SK-N-MC (cell line): Measurements from ENCODE around the gene PBX3.

Source experiments
- DNase-seq: peaks from one replicate; pipeline ENCODE4 v3.0.0-alpha.2; 2011; ENCODE audit warnings: low read depth, low spot score
- H3K27ac ChIP-seq: fragments of 200-600 bp; sonication (generic); 2 replicates; pipeline ENCODE4 v1.5.1; 2016; ENCODE audit warnings: mixed run types
- H3K36me3 ChIP-seq: fragments of 200-600 bp; sonication (generic); 2 replicates; pipeline ENCODE4 v1.6.1; 2017; ENCODE audit warnings: antibody characterized with exemption, low read length, mixed read lengths; ENCODE audit not compliant: insufficient read depth
- H3K4me3 ChIP-seq: fragments of 200-600 bp; sonication (generic); 2 replicates; pipeline ENCODE4 v1.5.1; 2016
- H3K9ac ChIP-seq: fragments of 200-600 bp; sonication (generic); 2 replicates; pipeline ENCODE4 v1.8.0; 2017; ENCODE audit warnings: mixed run types, mixed read lengths; ENCODE audit not compliant: insufficient read length
- H3K9me3 ChIP-seq: fragments of 200-600 bp; sonication (generic); 2 replicates; pipeline ENCODE4 v1.6.1; 2017; ENCODE audit warnings: low read depth, mild to moderate bottlenecking, antibody characterized with exemption, low read length, moderate library complexity, mixed read lengths
- EZH2 ChIP-seq: fragments of 200-600 bp; sonication (generic); IDR thresholded peaks from one replicate; pipeline ENCODE4 v1.6.1; 2017; ENCODE audit warnings: antibody characterized with exemption
- FOXP2 ChIP-seq: optimal IDR thresholded peaks from 2 replicates; pipeline ENCODE3; 2011; ENCODE audit warnings: mild to moderate bottlenecking, moderate library complexity; ENCODE audit not compliant: insufficient read depth; ENCODE audit errors: extremely low read length, control extremely low read depth
- POLR2AphosphoS5 ChIP-seq: IDR thresholded peaks from 2 replicates; pipeline ENCODE4 v1.6.1; 2012; ENCODE audit warnings: mild to moderate bottlenecking, low read depth, low read length, borderline replicate concordance

PBX3 gene

DNA sequence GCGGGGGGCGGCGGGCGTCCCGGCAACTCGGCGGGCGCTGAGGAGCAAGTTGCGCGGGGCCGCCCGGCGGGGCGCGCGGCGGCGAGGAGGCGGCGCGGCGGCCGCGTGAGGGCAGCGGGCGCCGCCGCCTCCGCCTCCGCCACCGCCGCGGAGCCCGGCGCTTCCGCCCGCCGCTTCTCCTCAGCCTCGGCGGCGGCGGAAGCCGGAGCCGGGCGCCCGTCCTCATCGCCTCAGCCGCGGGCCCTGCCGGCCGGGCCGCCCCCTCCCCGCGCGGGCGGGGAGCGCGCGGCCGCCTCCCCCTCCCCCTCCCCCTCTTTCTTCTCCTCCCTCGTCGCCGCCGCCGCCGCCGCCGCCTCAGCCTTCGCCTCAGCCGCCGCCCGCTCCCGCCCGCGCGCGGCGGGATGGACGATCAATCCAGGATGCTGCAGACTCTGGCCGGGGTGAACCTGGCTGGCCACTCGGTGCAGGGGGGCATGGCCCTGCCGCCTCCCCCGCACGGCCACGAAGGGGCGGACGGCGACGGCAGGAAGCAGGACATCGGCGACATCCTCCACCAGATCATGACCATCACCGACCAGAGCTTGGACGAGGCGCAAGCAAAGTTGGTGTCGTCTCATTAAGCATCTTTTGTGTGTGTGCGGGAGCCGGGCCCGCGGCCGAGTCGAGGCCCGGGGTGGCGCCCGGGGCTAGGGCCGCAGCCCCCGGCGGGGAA is at the start of gene PBX3:
Gene PBX3, plus strand, starts transcription at position 321 of the 712 bp plus-strand sequence.
- no peaks in the 10 kb centered on the region for H3K9me3 ChIP-seq
- no peaks in the 10 kb centered on the region for H3K36me3 ChIP-seq
- 0 out of 2 replicates have a peak within 1 kb of the TSS, but pooled peaks have one; percentile 60 for H3K27ac ChIP-seq
- peak within 1 kb of the TSS; percentile 70 for H3K9ac ChIP-seq
- DNase-seq: no peak
- H3K4me3 ChIP-seq: peak within 1 kb of the TSS; percentile 89
- TF ChIP-seq EZH2 (no peak), POLR2AphosphoS5 (no peak), FOXP2 (no peak)

DNA sequence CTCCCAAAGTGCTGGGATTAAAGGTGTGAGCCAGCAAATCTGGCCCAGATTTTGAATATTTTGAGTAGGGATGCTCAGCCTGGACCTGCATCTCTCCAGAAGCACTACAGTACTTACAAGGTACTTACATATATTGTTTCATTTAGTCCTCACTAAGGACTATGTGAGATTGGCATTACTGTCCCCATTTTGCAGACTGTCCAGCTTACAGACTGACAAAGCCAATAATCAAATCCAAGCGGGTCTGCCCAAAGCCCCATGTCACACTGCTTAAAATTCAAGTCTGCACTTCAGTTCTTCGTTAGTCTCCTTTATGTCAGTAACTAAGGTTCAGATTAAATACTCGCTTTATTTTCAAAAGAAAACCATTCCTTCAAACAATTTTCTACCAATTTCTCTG is 47.3 kb upstream of the PBX3 start:
- no peak for DNase-seq
- H3K9me3 ChIP-seq: no peaks in the 10 kb centered on the region
- no peak overlapping the region for H3K27ac ChIP-seq
- no peak overlapping the region for H3K9ac ChIP-seq
- no peak for TF ChIP-seq EZH2
- no peak for TF ChIP-seq FOXP2
- no peak for TF ChIP-seq POLR2AphosphoS5
- 0 out of 2 replicates have a peak, but pooled peaks cover 3% of the 10 kb centered on the region for H3K36me3 ChIP-seq
- H3K4me3 ChIP-seq: no peak overlapping the region

DNA sequence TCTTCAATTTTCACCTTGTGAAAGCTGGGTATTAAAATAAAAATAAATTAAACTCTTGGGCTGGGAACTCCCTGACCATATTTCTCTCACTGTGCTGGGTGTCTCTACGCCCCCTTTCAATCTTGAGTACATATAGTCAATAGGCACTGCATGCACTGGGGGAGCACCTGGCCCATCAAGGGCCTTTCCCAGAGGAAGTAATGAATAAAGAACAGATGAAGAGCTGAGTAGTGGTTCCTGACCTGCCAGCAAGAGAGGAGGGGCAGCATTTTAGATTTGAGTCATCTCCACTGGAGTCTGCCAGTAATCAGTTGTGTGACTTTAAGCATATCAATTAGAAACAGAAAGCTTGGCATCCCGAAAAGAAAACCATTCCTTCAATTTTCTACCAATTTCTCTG is 46.4 kb upstream of the PBX3 start:
- TF ChIP-seq POLR2AphosphoS5 (no peak), FOXP2 (no peak), EZH2 (no peak)
- H3K4me3 ChIP-seq: no peak overlapping the region
- H3K9me3 ChIP-seq: no peaks in the 10 kb centered on the region
- DNase-seq: no peak
- H3K27ac ChIP-seq: no peak overlapping the region
- 0 out of 2 replicates have a peak, but pooled peaks cover 3% of the 10 kb centered on the region for H3K36me3 ChIP-seq
- no peak overlapping the region for H3K9ac ChIP-seq

DNA sequence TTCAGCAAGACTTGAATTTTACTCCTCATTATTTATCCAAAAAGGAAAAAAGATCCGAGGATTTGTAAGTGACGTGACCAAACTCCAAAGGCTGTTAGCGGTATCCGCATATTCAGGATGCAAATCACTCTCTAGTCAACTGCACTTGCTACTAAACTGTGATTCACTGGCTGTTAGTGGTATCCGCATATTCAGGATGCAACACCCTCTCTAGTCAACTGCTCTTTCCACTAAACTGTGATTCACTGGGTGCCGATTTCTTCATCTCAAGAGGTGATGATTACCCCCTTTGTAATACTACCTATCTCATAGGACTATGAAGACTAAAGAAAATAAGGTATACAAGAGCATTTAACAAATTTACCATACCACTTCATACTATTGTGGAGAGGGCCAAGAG is 45.8 kb upstream of the PBX3 start:
- TF ChIP-seq POLR2AphosphoS5 (no peak), EZH2 (no peak), FOXP2 (no peak)
- no peak overlapping the region for H3K9ac ChIP-seq

DNA sequence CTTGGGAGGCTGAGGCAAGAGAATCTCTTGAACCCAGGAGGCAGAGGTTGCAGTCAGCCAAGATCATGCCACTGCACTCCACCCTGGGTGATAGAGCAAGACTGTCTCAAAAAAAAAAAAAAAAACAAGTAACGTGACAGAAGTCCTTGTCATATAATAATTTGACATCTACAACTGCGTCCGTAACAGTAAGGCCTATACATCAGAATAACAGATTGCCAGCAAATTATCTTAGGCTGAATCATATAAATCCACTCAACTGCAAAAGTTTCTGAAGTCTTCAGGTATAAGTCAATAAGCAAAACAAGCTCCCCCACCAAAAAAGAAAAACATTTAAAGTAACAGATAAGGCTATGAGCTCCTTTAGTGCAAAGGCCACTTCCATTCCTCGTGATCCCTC is 43.5 kb upstream of the PBX3 start:
- DNase-seq: no peak
- TF ChIP-seq EZH2 (no peak), POLR2AphosphoS5 (no peak), FOXP2 (no peak)
- no peak overlapping the region for H3K27ac ChIP-seq
- H3K9ac ChIP-seq: no peak overlapping the region
- H3K9me3 ChIP-seq: no peaks in the 10 kb centered on the region
- no peak overlapping the region for H3K4me3 ChIP-seq
- H3K36me3 ChIP-seq: no peaks in the 10 kb centered on the region

More for the DNA sequence above, 45.8 kb upstream of the PBX3 start:
- H3K4me3 ChIP-seq: no peak overlapping the region
- no peak for DNase-seq
- no peak overlapping the region for H3K27ac ChIP-seq
- no peaks in the 10 kb centered on the region for H3K9me3 ChIP-seq
- H3K36me3 ChIP-seq: 0 out of 2 replicates have a peak, but pooled peaks cover 3% of the 10 kb centered on the region

DNA sequence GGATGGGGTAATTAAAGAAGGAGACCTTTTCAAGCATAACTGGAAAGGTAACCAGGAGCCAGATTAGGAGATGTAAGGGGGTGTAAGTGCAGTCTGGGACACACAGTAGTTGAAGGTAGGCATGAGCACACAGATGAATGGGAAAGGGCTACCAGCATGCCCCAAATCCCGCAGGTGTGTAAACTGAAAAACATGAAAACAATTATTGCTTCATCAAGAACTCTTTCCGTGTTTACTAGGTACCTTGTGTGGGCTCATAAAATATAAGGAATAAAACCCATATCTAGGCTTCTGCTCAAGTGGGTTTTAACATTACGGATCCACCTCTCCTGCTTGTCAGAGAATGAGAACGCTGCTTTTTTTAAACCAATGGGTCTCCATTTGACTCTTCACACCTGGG is 41.3 kb upstream of the PBX3 start:
- H3K27ac ChIP-seq: no peak overlapping the region
- TF ChIP-seq POLR2AphosphoS5: no peak
- no peak for TF ChIP-seq EZH2
- no peak for TF ChIP-seq FOXP2
- no peaks in the 10 kb centered on the region for H3K9me3 ChIP-seq
- H3K4me3 ChIP-seq: peak overlapping the region; percentile 93
- H3K9ac ChIP-seq: peak overlapping the region; percentile 89
- no peak for DNase-seq
- H3K36me3 ChIP-seq: no peaks in the 10 kb centered on the region

DNA sequence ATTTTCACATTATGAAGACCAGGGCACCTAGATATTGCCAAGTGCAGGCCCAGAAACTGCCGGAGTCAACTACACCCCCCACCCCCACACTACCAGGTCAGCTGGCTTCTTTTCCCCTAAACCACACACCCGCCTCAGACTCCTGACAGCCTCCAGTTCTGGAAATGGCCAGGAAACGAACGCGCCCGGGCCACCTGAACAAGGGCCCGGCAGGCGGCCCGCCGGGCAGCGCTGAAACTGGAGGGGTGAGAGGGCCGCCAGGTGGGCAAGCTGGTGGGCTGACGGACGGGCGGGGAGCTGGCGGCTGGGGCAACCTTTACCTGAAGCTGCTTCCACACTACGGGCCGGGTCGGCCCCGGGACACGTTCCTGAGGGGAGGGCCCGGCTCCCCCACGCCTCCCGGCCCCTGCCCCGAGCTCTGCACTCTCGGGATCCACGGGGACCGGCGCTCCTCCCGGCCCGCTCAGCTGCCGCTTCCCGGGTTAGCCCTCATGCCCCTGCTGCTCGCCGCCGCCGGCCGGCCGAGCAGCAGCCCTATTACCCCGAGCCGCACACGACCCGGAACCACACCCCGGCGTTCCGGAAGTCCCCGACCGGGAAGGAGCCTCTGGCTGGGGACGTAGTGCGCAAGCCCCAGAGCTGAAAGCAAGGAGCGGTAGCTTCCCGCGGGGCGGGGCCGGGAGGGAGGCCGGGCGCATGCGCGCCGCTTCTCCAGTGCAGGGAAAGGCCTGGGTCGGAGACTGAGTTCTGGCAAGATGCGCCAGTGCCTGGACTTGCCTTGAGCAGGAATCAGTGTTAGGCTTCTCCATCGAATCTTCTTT is 40.3 kb upstream of the PBX3 start, which contains the start of gene MAPKAP1:
Gene MAPKAP1, minus strand, starts transcription at position 558 of the 821 bp plus-strand sequence. CDS start 34,634 bp downstream, outside the sequence.
- TF ChIP-seq POLR2AphosphoS5 (peak; percentile 85), FOXP2 (peak; percentile 54), EZH2 (no peak)
- peak within 1 kb of the TSS; percentile 89 for H3K9ac ChIP-seq
- H3K27ac ChIP-seq: no peak within 1 kb of the TSS
- H3K4me3 ChIP-seq: peak within 1 kb of the TSS; percentile 93
- H3K9me3 ChIP-seq: no peaks in the 10 kb centered on the region
- H3K36me3 ChIP-seq: no peaks in the 10 kb centered on the region
- peak; percentile 60 for DNase-seq

DNA sequence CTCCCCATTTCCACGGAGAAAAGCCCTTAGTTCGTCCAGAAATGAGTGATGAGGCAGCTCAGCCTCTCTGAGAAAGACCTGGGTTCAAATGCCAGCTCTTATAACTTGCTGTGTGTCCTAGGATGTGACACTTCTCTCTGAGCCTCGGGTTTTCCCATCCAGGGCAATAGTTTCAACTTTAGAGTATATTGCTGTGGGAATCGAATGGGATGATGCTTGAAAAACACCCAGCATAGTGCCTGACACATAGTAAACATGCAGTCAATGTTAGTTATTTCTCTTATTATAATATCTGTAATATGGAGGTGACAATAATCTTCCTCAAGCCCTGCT is 39.7 kb upstream of the PBX3 start:
- peak overlapping the region; percentile 93 for H3K4me3 ChIP-seq
- H3K9ac ChIP-seq: peak overlapping the region; percentile 70
- TF ChIP-seq EZH2 (no peak), FOXP2 (no peak), POLR2AphosphoS5 (no peak)
- no peak for DNase-seq
- H3K36me3 ChIP-seq: no peaks in the 10 kb centered on the region
- H3K9me3 ChIP-seq: no peaks in the 10 kb centered on the region
- no peak overlapping the region for H3K27ac ChIP-seq
